H9 (cell line): ENCODE measurements around the gene MS4A10. TPM values are rescaled to one million over a fixed set of nuclear protein-coding genes. Genes with fewer than 3 reads are reported as not detected.

ENCODE experiments used
- DNase-seq: peaks from one replicate; pipeline ENCODE4 v3.0.0-alpha.2; 2017
- H2AFZ ChIP-seq: one replicate; pipeline ENCODE4 v1.6.1; 2013; ENCODE audit warnings: mild to moderate bottlenecking, low read length, control low read depth, moderate library complexity
- H2AK5ac ChIP-seq: 2 replicates; pipeline ENCODE4 v1.6.1; 2013; ENCODE audit warnings: low read length, control low read depth, mixed read lengths; ENCODE audit not compliant: insufficient read length
- H2BK120ac ChIP-seq: one replicate; pipeline ENCODE4 v1.6.1; 2013; ENCODE audit warnings: low read depth, mild to moderate bottlenecking, low read length, control low read depth, inconsistent platforms; ENCODE audit not compliant: poor library complexity, severe bottlenecking
- H2BK12ac ChIP-seq: 2 replicates; pipeline ENCODE4 v1.6.1; 2013; ENCODE audit warnings: low read length, control low read depth, mixed read lengths, low read depth; ENCODE audit not compliant: insufficient read length
- H2BK15ac ChIP-seq: 2 replicates; pipeline ENCODE4 v1.6.1; 2013; ENCODE audit warnings: low read depth, low read length, control low read depth
- H2BK20ac ChIP-seq: one replicate; pipeline ENCODE4 v1.6.1; 2013; ENCODE audit warnings: low read depth, mild to moderate bottlenecking, low read length, control low read depth, inconsistent platforms; ENCODE audit not compliant: poor library complexity, severe bottlenecking
- H2BK5ac ChIP-seq: 2 replicates; pipeline ENCODE4 v1.6.1; 2013; ENCODE audit warnings: low read length, control low read depth, mixed read lengths; ENCODE audit not compliant: insufficient read length
- H3K14ac ChIP-seq: 2 replicates; pipeline ENCODE4 v1.6.1; 2013; ENCODE audit warnings: low read length, control low read depth; ENCODE audit not compliant: insufficient read depth
- H3K18ac ChIP-seq: 2 replicates; pipeline ENCODE4 v1.6.1; 2013; ENCODE audit warnings: low read depth, mild to moderate bottlenecking, mixed read lengths, low read length, control low read depth; ENCODE audit not compliant: insufficient read length
- H3K23ac ChIP-seq: 2 replicates; pipeline ENCODE4 v1.6.1; 2013; ENCODE audit warnings: low read length, control low read depth, mixed read lengths, low read depth; ENCODE audit not compliant: insufficient read length
- H3K23me2 ChIP-seq: 2 replicates; pipeline ENCODE4 v1.6.1; 2013; ENCODE audit warnings: low read depth, mild to moderate bottlenecking, mixed read lengths, low read length, control low read depth; ENCODE audit not compliant: insufficient read length, poor library complexity, severe bottlenecking
- H3K27ac ChIP-seq: 2 replicates; pipeline ENCODE4 v1.5.1; 2013; ENCODE audit warnings: low read length, control low read depth, mixed read lengths, low read depth; ENCODE audit not compliant: insufficient read length
- H3K27me3 ChIP-seq: 2 replicates; pipeline ENCODE4 v1.6.1; 2013; ENCODE audit warnings: low read length, control low read depth, inconsistent platforms; ENCODE audit not compliant: insufficient read depth
- H3K4ac ChIP-seq: 2 replicates; pipeline ENCODE4 v1.6.1; 2013; ENCODE audit warnings: low read depth, mild to moderate bottlenecking, control low read depth, inconsistent platforms, low read length, moderate library complexity
- H3K4me1 ChIP-seq: 2 replicates; pipeline ENCODE4 v1.6.1; 2013; ENCODE audit warnings: low read length, control low read depth, inconsistent platforms; ENCODE audit not compliant: insufficient read depth
- H3K4me2 ChIP-seq: 2 replicates; pipeline ENCODE4 v1.6.1; 2013; ENCODE audit warnings: low read length, control low read depth, mixed read lengths; ENCODE audit not compliant: insufficient read length, insufficient read depth
- H3K56ac ChIP-seq: 2 replicates; pipeline ENCODE4 v1.6.1; 2013; ENCODE audit warnings: low read depth, mild to moderate bottlenecking, mixed read lengths, low read length, control low read depth; ENCODE audit not compliant: insufficient read length
- H3K79me1 ChIP-seq: 2 replicates; pipeline ENCODE4 v1.6.1; 2013; ENCODE audit warnings: low read depth, mild to moderate bottlenecking, moderate library complexity, low read length, control low read depth, inconsistent platforms; ENCODE audit not compliant: insufficient read depth, poor library complexity, severe bottlenecking
- H3K79me2 ChIP-seq: 2 replicates; pipeline ENCODE4 v1.6.1; 2013; ENCODE audit warnings: low read length, control low read depth, inconsistent platforms; ENCODE audit not compliant: insufficient read depth
- H3K9ac ChIP-seq: 2 replicates; pipeline ENCODE4 v1.6.1; 2013; ENCODE audit warnings: low read length, control low read depth, mixed read lengths; ENCODE audit not compliant: insufficient read length; ENCODE audit errors: extremely low read depth
- H3K9me3 ChIP-seq: one replicate; pipeline ENCODE4 v1.6.1; 2013; ENCODE audit warnings: low read depth, low read length, inconsistent platforms; ENCODE audit not compliant: control insufficient read depth
- H3T11ph ChIP-seq: one replicate; pipeline ENCODE4 v1.6.1; 2013; ENCODE audit warnings: mild to moderate bottlenecking, low read length, control low read depth, inconsistent platforms
- H4K20me1 ChIP-seq: one replicate; pipeline ENCODE4 v1.6.1; 2013; ENCODE audit not compliant: control insufficient read depth, insufficient read length, insufficient read depth
- H4K5ac ChIP-seq: 2 replicates; pipeline ENCODE4 v1.6.1; 2013; ENCODE audit warnings: low read depth, mild to moderate bottlenecking, mixed read lengths, low read length, control low read depth; ENCODE audit not compliant: insufficient read length
- H4K8ac ChIP-seq: replicated peaks from 2 replicates; pipeline ENCODE4 v1.6.1; 2013; ENCODE audit warnings: low read length, control low read depth, mixed read lengths, low read depth; ENCODE audit not compliant: insufficient read length
- H4K91ac ChIP-seq: 2 replicates; pipeline ENCODE4 v1.6.1; 2013; ENCODE audit warnings: low read depth, mild to moderate bottlenecking, moderate library complexity, mixed read lengths, low read length, control low read depth; ENCODE audit not compliant: insufficient read length
- H3K27ac Mint-ChIP-seq, 3 experiments: 2 replicates in 2 of 3; 3 replicates in 1 of 3; pipeline ENCODE4 v1.8.0; 2020 to 2021; ENCODE audit warnings: mixed read lengths in 3 of 3, mild to moderate bottlenecking in 1 of 3, moderate library complexity in 1 of 3
- H3K27me3 Mint-ChIP-seq: 2 replicates; pipeline ENCODE4 v1.8.0; 2021; ENCODE audit warnings: low read depth, mild to moderate bottlenecking, moderate library complexity, mixed read lengths
- H3K36me3 Mint-ChIP-seq, 3 experiments: 2 replicates in 2 of 3; 3 replicates in 1 of 3; pipeline ENCODE4 v1.8.0; 2020 to 2021; ENCODE audit warnings: low read depth in 3 of 3, mixed read lengths in 3 of 3; ENCODE audit not compliant: insufficient read depth in 1 of 3
- H3K4me1 Mint-ChIP-seq, 2 experiments: 2 replicates each; pipeline ENCODE4 v1.8.0; 2020; ENCODE audit warnings: mixed read lengths in 2 of 2
- H3K4me3 Mint-ChIP-seq, 2 experiments: 2 replicates in 1 of 2; 3 replicates in 1 of 2; pipeline ENCODE4 v1.8.0; 2020 to 2021; ENCODE audit warnings: mild to moderate bottlenecking in 2 of 2, mixed read lengths in 2 of 2, moderate library complexity in 1 of 2
- H3K9me3 Mint-ChIP-seq, 2 experiments: 2 replicates in 1 of 2; 3 replicates in 1 of 2; pipeline ENCODE4 v1.8.0; 2020; ENCODE audit warnings: mild to moderate bottlenecking in 2 of 2, mixed read lengths in 2 of 2, moderate library complexity in 1 of 2
- CTCF ChIP-seq: fragments of 200-600 bp; sonication (generic); conservative IDR thresholded peaks from 3 replicates; pipeline ENCODE4 v1.8.0; 2021; ENCODE audit warnings: antibody characterized with exemption, mild to moderate bottlenecking
- WGBS: extraction: QIAGEN DNeasy Blood & Tissue Kit; methylation state at CpG from one replicate; pipeline ENCODE4 v1.1.7; 2013; ENCODE audit warnings: missing lambda C conversion rate, low lambda C conversion rate, mixed read lengths; ENCODE audit not compliant: insufficient read length; ENCODE audit errors: extremely low coverage; 5-methylcytosine and 5-hydroxymethylcytosine counted together
- total RNA-seq: library from RNA; stranded (reverse); gene quantifications from 2 replicates; pipeline ENCODE4 v1.2.1, GENCODE V29; 2021

MS4A10 gene
- total RNA-seq, 1 experiment from 2014 or later = not detected

DNA sequence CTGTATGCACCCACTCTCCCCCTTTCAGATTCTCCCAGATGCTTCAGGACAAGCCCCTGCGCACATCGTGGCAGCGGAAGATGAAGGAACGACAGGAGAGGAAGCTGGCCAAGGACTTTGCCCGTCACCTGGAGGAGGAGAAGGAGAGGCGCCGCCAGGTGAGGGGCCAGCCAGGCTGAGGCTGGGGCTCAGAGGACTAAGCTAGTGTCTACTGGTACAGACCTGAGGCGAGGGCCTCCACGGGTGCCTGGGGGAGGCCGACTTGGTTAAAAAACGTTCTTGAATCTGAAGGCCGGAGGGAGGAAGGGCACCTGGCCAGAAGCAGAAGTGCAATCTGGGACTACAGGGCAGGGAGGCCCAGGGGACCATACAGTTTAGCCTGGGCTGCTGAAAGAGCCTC, 62.8 kb downstream of the MS4A10 start:
- peaks cover 43 to 76% (median 54%) of the 10 kb centered on the region in 3 experiments for H3K36me3 Mint-ChIP-seq
- no peak overlapping the region for H3K27ac Mint-ChIP-seq

More for the DNA sequence above, 62.8 kb downstream of the MS4A10 start:
- no peak overlapping the region for H4K91ac ChIP-seq
- no peak overlapping the region for H2BK15ac ChIP-seq
- no CpG with 5 or more reads among the region's 12 CpGs for WGBS
- H3K27ac ChIP-seq = no peak overlapping the region
- Mint-ChIP-seq H3K4me1 (peaks cover 24 to 25% of the 10 kb centered on the region in 2 experiments), H3K4me3 (no peak overlapping the region), H3K9me3 (no peaks in the 10 kb centered on the region), H3K27me3 (no peaks in the 10 kb centered on the region; the same call in 1 of the 2 replicates)
- H2BK120ac ChIP-seq = no peak overlapping the region
- no peak overlapping the region for H3T11ph ChIP-seq
- no peak overlapping the region for H2BK12ac ChIP-seq
- H3K23me2 ChIP-seq = peaks cover 6% of the 10 kb centered on the region
- H2AFZ ChIP-seq = no peak overlapping the region
- no peaks in the 10 kb centered on the region for H3K9me3 ChIP-seq
- no peak overlapping the region for H3K23ac ChIP-seq
- no peak overlapping the region for H2BK20ac ChIP-seq
- H3K56ac ChIP-seq = no peak overlapping the region
- no peak overlapping the region for H3K9ac ChIP-seq
- no peak overlapping the region for H4K8ac ChIP-seq
- no peaks in the 10 kb centered on the region for H3K27me3 ChIP-seq
- H3K79me1 ChIP-seq = no peaks in the 10 kb centered on the region
- no peak for TF ChIP-seq CTCF
- peaks cover 21% of the 10 kb centered on the region; the same call in 1 of the 2 replicates for H3K79me2 ChIP-seq
- H2BK5ac ChIP-seq = no peak overlapping the region
- no peak overlapping the region for H3K14ac ChIP-seq
- H4K20me1 ChIP-seq = no peaks in the 10 kb centered on the region
- no peak overlapping the region for H3K4me2 ChIP-seq
- H3K4me1 ChIP-seq = peaks cover 4% of the 10 kb centered on the region; the same call in 1 of the 2 replicates
- no peak for DNase-seq
- no peak overlapping the region for H4K5ac ChIP-seq
- H3K18ac ChIP-seq = no peak overlapping the region
- H3K4ac ChIP-seq = no peak overlapping the region
- no peak overlapping the region for H2AK5ac ChIP-seq
